BLaER1 (cell line): ENCODE data around the gene S100P.

Experiments used
- H3K27ac ChIP-seq: shearing (Covaris generic); formaldehyde crosslinking; 2 replicates; pipeline ENCODE4 v1.8.1; 2022
- H3K27me3 ChIP-seq: shearing (Covaris generic); formaldehyde crosslinking; 2 replicates; pipeline ENCODE4 v1.8.1; 2022
- H3K36me3 ChIP-seq: shearing (Covaris generic); formaldehyde crosslinking; 2 replicates; pipeline ENCODE4 v1.8.1; 2022
- H3K4me1 ChIP-seq: shearing (Covaris generic); formaldehyde crosslinking; 2 replicates; pipeline ENCODE4 v1.8.1; 2022
- H3K4me2 ChIP-seq: shearing (Covaris generic); formaldehyde crosslinking; 2 replicates; pipeline ENCODE4 v1.8.1; 2022
- H3K4me3 ChIP-seq: shearing (Covaris generic); formaldehyde crosslinking; 2 replicates; pipeline ENCODE4 v1.8.1; 2022
- H3K9ac ChIP-seq: shearing (Covaris generic); formaldehyde crosslinking; 2 replicates; pipeline ENCODE4 v1.8.1; 2022
- H3K9me3 ChIP-seq: shearing (Covaris generic); formaldehyde crosslinking; 2 replicates; pipeline ENCODE4 v1.8.1; 2022
- H4K20me1 ChIP-seq: shearing (Covaris generic); formaldehyde crosslinking; 2 replicates; pipeline ENCODE4 v1.8.1; 2022
- Cebpa-rat ChIP-seq: shearing (Covaris generic); IDR thresholded peaks from 2 replicates; pipeline ENCODE4 v1.8.1; 2022

The S100P gene

DNA sequence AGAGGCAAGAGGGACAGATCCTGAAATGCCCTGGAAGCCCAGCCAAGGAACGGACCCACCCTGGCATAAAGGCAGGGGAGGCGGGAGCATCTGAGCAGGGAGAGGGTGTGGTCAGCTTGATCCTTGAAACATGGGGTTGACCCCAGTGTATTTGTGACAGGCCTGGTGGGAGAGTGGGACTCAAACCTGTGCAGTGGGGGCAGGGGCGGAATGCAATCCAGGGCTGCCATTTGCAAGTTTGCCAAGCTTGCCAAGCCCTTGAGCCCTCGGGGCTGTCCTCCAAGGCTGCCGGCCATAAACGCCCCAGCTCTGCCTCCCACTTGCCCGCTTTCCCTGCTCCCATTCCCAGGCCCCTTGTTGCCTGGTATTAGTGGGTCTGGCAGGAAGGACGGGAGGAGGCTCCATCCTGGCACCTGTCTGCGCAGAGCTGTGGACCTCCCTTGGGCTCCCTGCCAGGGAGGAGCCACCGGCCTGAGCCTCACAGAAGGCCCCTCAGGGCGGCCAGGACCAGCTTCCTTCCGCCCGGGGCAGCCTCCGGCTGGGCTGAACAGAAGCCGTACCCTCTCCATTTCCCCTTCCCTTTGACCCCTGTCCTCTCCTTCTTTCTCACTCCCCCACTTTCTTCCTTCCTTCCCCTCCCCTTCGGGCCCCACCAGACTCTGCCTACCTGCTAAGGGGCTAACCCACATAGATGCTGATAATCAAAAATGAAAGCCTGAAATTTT, 661 bp downstream of the S100P start:
- Histone ChIP-seq H3K27ac (peak overlapping the region; percentile 60), H3K4me2 (peak overlapping the region; percentile 77), H3K4me3 (no peak overlapping the region)

DNA sequence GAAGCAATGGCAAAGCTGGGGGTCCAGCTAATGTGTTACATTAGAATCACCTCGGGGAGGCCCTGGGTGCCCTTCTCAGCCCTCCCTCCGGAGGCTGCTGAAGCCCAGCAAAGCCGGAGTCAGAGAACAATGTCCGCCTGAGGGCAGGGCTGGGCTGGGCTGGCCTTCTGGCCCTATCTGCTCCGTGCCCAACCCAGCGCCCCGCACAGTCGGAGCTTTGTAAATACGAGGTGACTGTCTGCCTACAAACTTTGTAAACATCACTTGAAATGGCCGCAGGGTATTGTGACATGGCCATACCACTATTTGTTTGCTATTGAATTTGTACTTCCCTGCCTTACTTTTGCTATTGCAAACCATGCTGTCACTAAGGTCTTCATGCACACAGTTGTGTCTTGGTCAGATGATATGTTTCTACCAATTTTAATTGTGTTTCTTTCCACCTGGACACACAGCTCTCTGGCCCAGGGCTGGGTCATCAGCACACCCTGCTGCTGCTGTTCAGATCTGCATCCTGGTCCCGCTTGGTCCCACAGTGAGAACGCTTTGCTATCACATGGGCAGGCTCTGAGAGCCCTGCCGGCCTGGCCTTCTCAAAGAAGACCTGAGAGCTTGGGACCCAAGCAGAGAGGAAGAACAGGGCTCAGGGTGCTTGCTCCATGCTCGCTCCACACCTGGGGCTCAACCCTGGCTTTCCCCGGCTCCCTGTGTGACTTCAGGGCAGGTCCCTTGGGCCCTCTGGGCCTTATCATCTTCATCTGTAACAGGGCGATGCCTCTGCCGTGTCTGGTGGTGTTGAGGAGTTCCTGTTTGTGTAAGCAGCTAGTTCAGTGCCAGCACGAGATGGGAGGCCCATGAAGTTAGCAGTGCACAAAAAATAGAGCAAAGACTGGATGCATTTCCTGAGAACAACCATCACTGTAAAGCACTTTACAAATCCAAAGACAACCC, 2.3 kb downstream of the S100P start:
- no peak overlapping the region for H3K4me3 ChIP-seq

More for the DNA sequence above, 661 bp downstream of the S100P start:
- peaks cover 5% of the 10 kb centered on the region; the same call in 1 of the 2 replicates for H3K36me3 ChIP-seq
- 0 out of 2 replicates have a peak overlapping the region, but pooled peaks have one; percentile 48 for H3K9ac ChIP-seq
- H4K20me1 ChIP-seq: no peaks in the 10 kb centered on the region
- no peaks in the 10 kb centered on the region for H3K27me3 ChIP-seq
- peaks cover 86% of the 10 kb centered on the region for H3K4me1 ChIP-seq
- H3K9me3 ChIP-seq: no peaks in the 10 kb centered on the region
- TF ChIP-seq Cebpa-rat: no peak

DNA sequence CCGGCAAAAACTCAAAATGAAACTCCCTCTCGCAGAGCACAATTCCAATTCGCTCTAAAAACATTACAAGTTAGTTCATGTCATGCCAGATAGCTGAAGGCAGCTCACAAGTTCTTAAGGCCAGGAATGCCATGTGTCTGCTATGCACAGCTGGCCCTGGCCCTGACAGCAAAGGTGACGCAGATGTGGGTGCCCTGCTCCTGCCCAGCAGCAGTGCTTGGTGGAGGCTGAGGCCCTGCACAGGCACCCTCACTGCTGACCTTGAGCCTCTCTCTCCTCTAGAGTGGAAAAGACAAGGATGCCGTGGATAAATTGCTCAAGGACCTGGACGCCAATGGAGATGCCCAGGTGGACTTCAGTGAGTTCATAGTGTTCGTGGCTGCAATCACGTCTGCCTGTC, 2.9 kb downstream of the S100P start:
- Histone ChIP-seq H3K9me3 (no peaks in the 10 kb centered on the region), H3K4me1 (peaks cover 74% of the 10 kb centered on the region), H4K20me1 (no peaks in the 10 kb centered on the region), H3K4me3 (no peak overlapping the region), H3K27ac (peak overlapping the region; percentile 60), H3K4me2 (peak overlapping the region; percentile 77), H3K27me3 (no peaks in the 10 kb centered on the region), H3K36me3 (peaks cover 24% of the 10 kb centered on the region), H3K9ac (peak overlapping the region; percentile 25; the same call in 1 of the 2 replicates)
- TF ChIP-seq Cebpa-rat: no peak

More for the DNA sequence above, 2.3 kb downstream of the S100P start:
- Histone ChIP-seq H3K36me3 (peaks cover 18% of the 10 kb centered on the region; the same call in 1 of the 2 replicates), H3K9me3 (no peaks in the 10 kb centered on the region), H3K27me3 (no peaks in the 10 kb centered on the region), H4K20me1 (no peaks in the 10 kb centered on the region), H3K4me1 (peaks cover 80% of the 10 kb centered on the region), H3K27ac (peak overlapping the region; percentile 60), H3K4me2 (peak overlapping the region; percentile 77), H3K9ac (peak overlapping the region; percentile 25; the same call in 1 of the 2 replicates)
- peak; percentile 28; the same call in 1 of the 2 replicates for TF ChIP-seq Cebpa-rat

DNA sequence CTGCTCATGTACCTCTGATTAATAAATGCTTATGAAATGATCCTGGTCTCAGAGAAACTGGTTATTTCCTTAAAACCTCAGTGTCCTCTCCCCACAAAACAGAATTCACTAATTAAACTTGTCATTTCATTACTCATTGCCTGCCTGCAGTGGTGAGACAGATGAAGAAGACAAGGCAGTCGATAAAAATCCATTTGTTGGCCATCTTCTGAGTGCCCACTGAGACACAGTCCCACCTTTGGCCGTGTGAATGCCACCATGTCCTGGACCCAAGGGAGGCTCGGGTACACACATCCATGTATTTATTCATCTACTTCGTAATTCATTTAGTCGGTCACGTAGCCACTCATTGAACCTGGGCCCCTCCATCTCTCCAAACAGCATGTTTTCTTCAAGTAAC, 3.5 kb downstream of the S100P start:
- no peak for TF ChIP-seq Cebpa-rat
- Histone ChIP-seq H3K27ac (peak overlapping the region; percentile 60), H4K20me1 (no peaks in the 10 kb centered on the region), H3K4me2 (peak overlapping the region; percentile 77), H3K9ac (peak overlapping the region; percentile 25; the same call in 1 of the 2 replicates), H3K4me3 (no peak overlapping the region), H3K9me3 (no peaks in the 10 kb centered on the region), H3K4me1 (peaks cover 73% of the 10 kb centered on the region), H3K27me3 (no peaks in the 10 kb centered on the region), H3K36me3 (peaks cover 29% of the 10 kb centered on the region)

DNA sequence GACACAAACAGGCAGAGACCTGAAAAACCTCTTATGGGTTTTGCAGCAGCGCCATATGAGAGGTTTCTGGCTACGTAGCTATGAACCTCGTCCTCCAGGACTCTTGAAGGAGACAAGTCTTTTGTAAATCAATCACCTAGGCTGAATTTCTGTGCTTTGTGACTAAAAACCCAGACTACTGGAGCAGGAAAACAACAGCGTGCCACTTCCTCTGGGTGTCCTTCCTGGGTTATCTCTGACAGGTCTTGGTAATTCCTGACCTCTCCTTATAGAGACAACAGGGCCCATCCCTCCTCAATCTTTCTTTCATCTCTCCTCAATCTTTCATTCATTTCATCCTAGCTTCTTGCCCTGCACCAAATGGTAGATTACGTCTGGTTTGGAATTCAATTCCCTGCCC, 5.7 kb downstream of the S100P start:
- H3K4me1 ChIP-seq: peaks cover 50% of the 10 kb centered on the region
- no peak overlapping the region for H3K9ac ChIP-seq
- H3K36me3 ChIP-seq: peaks cover 51% of the 10 kb centered on the region
- H3K9me3 ChIP-seq: peaks cover 12% of the 10 kb centered on the region
- no peak overlapping the region for H3K27ac ChIP-seq
- TF ChIP-seq Cebpa-rat: no peak
- H3K4me2 ChIP-seq: no peak overlapping the region; the same call in 1 of the 2 replicates
- H3K4me3 ChIP-seq: no peak overlapping the region
- H3K27me3 ChIP-seq: no peaks in the 10 kb centered on the region
- H4K20me1 ChIP-seq: peaks cover 15% of the 10 kb centered on the region; the same call in 1 of the 2 replicates

DNA sequence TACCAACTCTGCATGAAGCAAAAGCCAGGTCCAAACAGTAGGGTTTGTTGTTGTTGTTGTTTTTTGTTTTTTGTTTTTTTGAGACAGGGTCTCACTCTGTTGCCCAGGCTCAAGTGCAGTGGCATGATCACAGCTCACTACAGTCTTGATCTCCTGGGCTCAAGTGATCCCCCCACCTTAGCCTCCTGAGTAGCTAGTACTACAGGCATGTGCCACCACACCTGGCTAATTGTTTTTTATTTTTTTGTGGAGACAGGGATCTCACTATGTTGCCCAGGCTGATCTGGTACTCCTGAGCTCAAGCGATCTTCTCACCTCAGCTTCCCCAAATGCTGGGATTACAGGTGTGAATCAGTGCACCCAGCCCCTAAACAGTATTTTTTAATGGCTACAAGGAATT, 6.2 kb downstream of the S100P start:
- Histone ChIP-seq H3K36me3 (peaks cover 56% of the 10 kb centered on the region), H4K20me1 (peaks cover 17% of the 10 kb centered on the region; the same call in 1 of the 2 replicates), H3K4me2 (no peak overlapping the region; the same call in 1 of the 2 replicates), H3K9me3 (peaks cover 12% of the 10 kb centered on the region), H3K9ac (no peak overlapping the region), H3K4me1 (peaks cover 45% of the 10 kb centered on the region), H3K27me3 (no peaks in the 10 kb centered on the region), H3K4me3 (no peak overlapping the region), H3K27ac (no peak overlapping the region)
- TF ChIP-seq Cebpa-rat: no peak

DNA sequence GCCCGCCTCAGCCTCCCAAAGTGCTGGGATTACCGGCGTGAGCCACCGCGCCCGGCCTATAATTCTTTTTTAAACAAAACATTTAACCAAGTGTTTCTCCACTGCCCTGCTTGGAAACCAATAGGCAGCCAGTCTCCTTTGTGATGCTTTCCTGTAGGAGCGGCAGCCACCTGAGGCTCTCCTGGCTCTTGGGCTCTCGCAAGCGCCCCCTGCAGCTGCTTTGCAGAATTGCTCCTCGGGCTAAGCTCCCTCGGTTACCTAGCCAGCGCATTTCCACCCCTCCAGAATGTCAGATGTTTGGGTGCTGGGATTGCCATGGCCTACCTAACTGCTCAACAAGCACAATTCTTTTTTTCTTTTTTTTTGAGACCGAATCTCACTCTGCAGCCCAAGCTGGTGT, 7.7 kb downstream of the S100P start:
- Histone ChIP-seq H3K9me3 (peaks cover 12% of the 10 kb centered on the region), H3K27me3 (no peaks in the 10 kb centered on the region), H3K4me3 (no peak overlapping the region), H4K20me1 (peaks cover 32% of the 10 kb centered on the region), H3K9ac (no peak overlapping the region), H3K4me2 (no peak overlapping the region), H3K4me1 (peaks cover 42% of the 10 kb centered on the region), H3K27ac (no peak overlapping the region), H3K36me3 (peaks cover 69% of the 10 kb centered on the region)
- TF ChIP-seq Cebpa-rat: no peak

DNA sequence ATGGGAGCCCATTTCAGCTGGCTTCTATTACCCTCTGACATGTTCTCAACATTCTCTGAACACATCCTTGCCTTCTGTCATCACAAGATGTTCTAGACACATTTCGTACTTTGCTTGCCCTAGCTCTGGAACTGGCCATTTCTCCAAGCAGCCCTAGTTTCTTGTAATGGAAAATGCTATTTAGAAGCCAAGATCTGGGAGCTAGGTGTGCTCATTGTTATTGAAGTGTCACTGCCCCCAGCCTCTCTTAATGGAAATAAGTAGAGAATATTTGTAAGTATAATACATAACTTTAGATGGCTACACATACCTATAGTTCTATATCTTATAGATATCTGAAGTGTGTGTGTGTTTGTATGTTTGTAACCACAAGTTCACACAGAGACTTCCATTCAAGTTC, 9.1 kb downstream of the S100P start:
- Histone ChIP-seq H3K4me1 (peaks cover 42% of the 10 kb centered on the region), H3K36me3 (peaks cover 83% of the 10 kb centered on the region), H4K20me1 (peaks cover 46% of the 10 kb centered on the region), H3K4me3 (no peak overlapping the region), H3K9me3 (peaks cover 12% of the 10 kb centered on the region), H3K9ac (no peak overlapping the region), H3K4me2 (no peak overlapping the region), H3K27me3 (no peaks in the 10 kb centered on the region), H3K27ac (no peak overlapping the region)
- no peak for TF ChIP-seq Cebpa-rat

DNA sequence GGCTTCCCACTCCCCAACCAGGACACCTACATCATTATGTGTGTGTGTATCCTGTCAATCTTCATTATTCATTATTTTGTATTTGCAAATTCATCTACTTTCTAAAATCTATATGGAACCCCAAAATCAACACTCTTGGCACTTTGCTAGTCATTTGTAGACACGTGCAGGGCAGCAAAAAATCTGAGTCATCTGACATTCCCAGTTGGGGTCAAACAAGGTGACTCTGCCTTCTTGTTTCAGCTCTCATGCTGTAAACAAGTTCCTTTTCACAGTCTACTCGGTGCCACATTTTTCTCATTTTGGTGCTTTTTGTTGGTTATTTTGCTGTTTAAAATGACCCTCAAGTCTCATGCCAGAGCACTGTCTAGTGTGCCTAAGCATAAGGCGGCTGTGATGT, 10.1 kb downstream of the S100P start:
- no peak overlapping the region for H3K4me3 ChIP-seq
- H4K20me1 ChIP-seq: peaks cover 56% of the 10 kb centered on the region

More for the DNA sequence above, 10.1 kb downstream of the S100P start:
- Histone ChIP-seq H3K36me3 (peaks cover 87% of the 10 kb centered on the region), H3K4me1 (peaks cover 47% of the 10 kb centered on the region), H3K4me2 (no peak overlapping the region), H3K27me3 (no peaks in the 10 kb centered on the region), H3K9ac (no peak overlapping the region), H3K9me3 (peaks cover 12% of the 10 kb centered on the region), H3K27ac (no peak overlapping the region)
- no peak for TF ChIP-seq Cebpa-rat
